Measurements from ENCODE around the gene CD70.

DNA sequence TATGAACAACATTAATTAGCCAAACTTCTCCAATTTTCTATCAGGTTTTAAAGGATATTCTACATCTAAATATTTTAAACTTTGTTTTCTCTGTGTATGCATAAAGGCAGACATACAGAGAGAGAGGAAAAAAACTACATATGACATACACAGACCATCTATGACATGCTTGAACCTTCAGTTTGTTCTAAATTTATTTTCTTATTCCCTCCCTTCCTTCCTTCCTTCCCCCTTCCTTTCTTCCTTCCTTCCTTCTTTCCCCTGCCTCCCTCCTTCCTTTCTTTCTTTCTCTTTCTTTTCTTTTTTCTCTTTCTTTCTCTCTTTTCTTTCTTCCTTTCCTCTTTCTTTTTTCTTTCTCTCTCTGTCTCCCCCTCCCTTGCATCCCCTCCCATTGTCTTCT is 35.8 kb upstream of the CD70 start:
- TF ChIP-seq EZH2 (IDR thresholded peaks at IDR 0.05; ENCODE audit: borderline replicate concordance, low read length) (no peak), CTCF (conservative IDR thresholded peaks at IDR 0.05 in 1 of 2, IDR thresholded peaks at IDR 0.05 in 1 of 2; ENCODE audit: extremely low read depth in 1 of 2, insufficient read depth in 1 of 2, low read depth in 1 of 2, low read length in 2 of 2) (no peak)

All from mammary epithelial cell (primary cell).